Measurements from ENCODE around the gene REELD1.

- TF ChIP-seq CTCF (IDR thresholded peaks at IDR 0.05; ENCODE audit: low read depth, low read length, missing input control) (no peak), SP1 (IDR thresholded peaks at IDR 0.05) (no peak), GABPA (IDR thresholded peaks at IDR 0.05 in 1 of 2, conservative IDR thresholded peaks at IDR 0.05 in 1 of 2) (no peak)
These were observed 1.6 kb upstream of the REELD1 start for GRCh38 chr4:146212781-146213180.

Data from liver (tissue), 3 donors.